Uterus (tissue), 2 donors: ENCODE results near the gene RASSF4.

ENCODE experiments used
- CTCF ChIP-seq, 4 experiments: fragments of 200-600 bp in 2 of 4; fragments of 450-650 bp in 2 of 4; sonication (generic) in 2 of 4; IDR thresholded peaks; one replicate each; pipeline ENCODE4 v1.5.1; 2016 to 2019; ENCODE audit warnings: antibody characterized with exemption in 4 of 4, mild to moderate bottlenecking in 2 of 4, moderate library complexity in 1 of 4
- POLR2A ChIP-seq, 2 donors: fragments of 450-650 bp; IDR thresholded peaks; one replicate each; pipeline ENCODE4 v1.6.1; 2016; ENCODE audit warnings: antibody characterized with exemption in 2 of 2, mild to moderate bottlenecking in 1 of 2, moderate library complexity in 1 of 2

GRCh38 chr10:45005284-45005683, 45.7 kb downstream of the RASSF4 start:
- TF ChIP-seq CTCF (IDR thresholded peaks at IDR 0.05) = no peak
- TF ChIP-seq POLR2A (IDR thresholded peaks at IDR 0.05) = no peak
